B cell (primary cell): Measurements from ENCODE around the gene MRPL14. TPM values are rescaled to one million over a fixed set of nuclear protein-coding genes. Genes with fewer than 3 reads are reported as not detected.

Source experiments
- ATAC-seq: fragments of 200-7000 bp; cut with Tn5 transposase; one replicate; pipeline ENCODE4 v1.10.0; 2021; ENCODE audit warnings: low read depth, mild to moderate bottlenecking, moderate number of reproducible peaks, moderate library complexity
- CTCF ChIA-PET: fragments of 350-600 bp; sonication (Branson Sonifier 250); formaldehyde crosslinking; loops from one replicate; lab custom pipeline; 2021; ENCODE audit warnings: antibody characterized with exemption, inconsistent platforms; lab: Charles Lee
- POLR2A ChIA-PET: fragments of 350-600 bp; sonication (Branson Sonifier 250); formaldehyde crosslinking; loops from one replicate; lab custom pipeline; 2021; ENCODE audit warnings: antibody characterized with exemption; lab: Charles Lee
- DNase-seq: peaks from one replicate; pipeline ENCODE4 v3.0.0; 2013
- H2AFZ ChIP-seq: 2 replicates; pipeline ENCODE4 v1.6.1; 2012; ENCODE audit warnings: mild to moderate bottlenecking, low read depth, low read length; ENCODE audit not compliant: insufficient read depth, poor library complexity, severe bottlenecking
- H3K27ac ChIP-seq, 2 donors: 1 replicate in 1 of 2; 2 replicates in 1 of 2; pipeline ENCODE4 v1.5.1; 2012 to 2013; ENCODE audit warnings: low read length in 2 of 2, mild to moderate bottlenecking in 2 of 2, moderate library complexity in 1 of 2
- H3K27me3 ChIP-seq, 4 experiments: fragments of 200-600 bp in 1 of 4; sonication (generic) in 1 of 4; replicated peaks in 1 of 4; 1 replicate in 2 of 4; 2 replicates in 2 of 4; pipeline versions ENCODE4 v1.6.1 to v1.7.0; 2013 to 2016; ENCODE audit warnings: low read length in 3 of 4, mild to moderate bottlenecking in 2 of 4, mixed read lengths in 1 of 4, moderate library complexity in 1 of 4; ENCODE audit not compliant: insufficient read depth in 4 of 4, control insufficient read depth in 3 of 4; ENCODE audit errors: control extremely low read depth in 1 of 4
- H3K36me3 ChIP-seq, 2 experiments: replicated peaks in 1 of 2; 1 replicate in 1 of 2; 2 replicates in 1 of 2; pipeline versions ENCODE4 v1.6.1 to v1.7.1; 2013; ENCODE audit warnings: low read length in 1 of 2; ENCODE audit not compliant: insufficient read depth in 2 of 2, control insufficient read depth in 1 of 2; ENCODE audit errors: control extremely low read depth in 1 of 2, extremely low read depth in 1 of 2
- H3K4me1 ChIP-seq, 2 donors: fragments of 200-600 bp in 1 of 2; sonication (generic) in 1 of 2; 1 replicate in 1 of 2; 2 replicates in 1 of 2; pipeline versions ENCODE4 v1.5.1 to v1.6.1; 2013 to 2017; ENCODE audit warnings: low read length in 2 of 2; ENCODE audit not compliant: control insufficient read depth in 2 of 2, insufficient read depth in 2 of 2
- H3K4me2 ChIP-seq: replicated peaks from 2 replicates; pipeline ENCODE3; 2012; ENCODE audit warnings: mild to moderate bottlenecking, low read depth, low read length; ENCODE audit not compliant: poor library complexity, severe bottlenecking
- H3K4me3 ChIP-seq, 5 experiments: fragments of 200-600 bp in 1 of 5; sonication (generic) in 1 of 5; 1 replicate in 3 of 5; 2 replicates in 2 of 5; pipeline versions ENCODE4 v1.5.1 to v1.7.0; 2011 to 2016; ENCODE audit warnings: low read length in 4 of 5, mild to moderate bottlenecking in 4 of 5, low read depth in 2 of 5, control low read depth in 1 of 5, moderate library complexity in 1 of 5; ENCODE audit not compliant: insufficient read depth in 1 of 5; ENCODE audit errors: control extremely low read depth in 1 of 5, extremely low read depth in 1 of 5
- H3K79me2 ChIP-seq: fragments of 200-600 bp; sonication (generic); one replicate; pipeline ENCODE4 v1.6.0; 2016; ENCODE audit warnings: low read length; ENCODE audit not compliant: control insufficient read depth, insufficient read depth
- H3K9ac ChIP-seq: fragments of 200-600 bp; sonication (generic); 2 replicates; pipeline ENCODE4 v1.6.1; 2017; ENCODE audit warnings: mild to moderate bottlenecking, low read length, moderate library complexity
- H3K9me3 ChIP-seq, 3 donors: one replicate each; pipeline versions ENCODE4 v1.6.1 to v1.7.1; 2013; ENCODE audit warnings: low read length in 2 of 3; ENCODE audit not compliant: control insufficient read depth in 2 of 3, insufficient read depth in 1 of 3; ENCODE audit errors: control extremely low read depth in 1 of 3
- H4K20me1 ChIP-seq: 2 replicates; pipeline ENCODE4 v1.6.0; 2012; ENCODE audit warnings: mild to moderate bottlenecking, low read length; ENCODE audit not compliant: insufficient read depth, control insufficient read depth, poor library complexity, severe bottlenecking
- H3K27ac Mint-ChIP-seq: one replicate; pipeline ENCODE4 v1.8.0; 2021; ENCODE audit warnings: mixed read lengths
- H3K27me3 Mint-ChIP-seq: one replicate; pipeline ENCODE4 v1.8.0; 2021; ENCODE audit warnings: mixed read lengths
- H3K4me1 Mint-ChIP-seq: one replicate; pipeline ENCODE4 v1.8.0; 2021; ENCODE audit warnings: mixed read lengths
- H3K4me3 Mint-ChIP-seq: one replicate; pipeline ENCODE4 v1.8.0; 2021; ENCODE audit warnings: mixed read lengths
- H3K9me3 Mint-ChIP-seq: one replicate; pipeline ENCODE4 v1.8.0; 2022; ENCODE audit warnings: mixed read lengths; ENCODE audit not compliant: insufficient read depth
- EZH2 ChIP-seq: IDR thresholded peaks from 2 replicates; pipeline ENCODE4 v1.6.1; 2012; ENCODE audit warnings: borderline replicate concordance, low read depth, mild to moderate bottlenecking, moderate library complexity, low read length; ENCODE audit not compliant: insufficient read depth, poor library complexity, severe bottlenecking
- WGBS: methylation state at CpG from one replicate; pipeline ENCODE4 v1.1.5; 2013; ENCODE audit warnings: missing lambda C conversion rate; ENCODE audit not compliant: insufficient coverage; 5-methylcytosine and 5-hydroxymethylcytosine counted together
- intact Hi-C: fragments of 100-400 bp; cut with micrococcal nuclease; formaldehyde crosslinking; loops from one replicate; pipeline ENCODE4 v1.10.0; 2022
- polyA plus RNA-seq: library from polyadenylated mRNA; depleted of rRNA; stranded (reverse); fragments of >200 nt; gene quantifications from 2 replicates; pipeline ENCODE4 v1.2.3, GENCODE V29; 2012
- total RNA-seq, 2 donors: library from RNA; stranded (reverse); fragments of 120-200 nt in 1 of 2; gene quantifications; 1 replicate in 1 of 2; 2 replicates in 1 of 2; pipeline versions ENCODE4 v1.2.3 to v1.2.4, GENCODE V29; 2013 to 2022
- TF ChIP-seq, protein P1 (sequence below): fragments of 200-600 bp; IDR thresholded peaks from one replicate; pipeline ENCODE4 v1.8.0; 2022; ENCODE audit warnings: antibody characterized with exemption, mild to moderate bottlenecking

Gene MRPL14
- total and polyA plus RNA-seq, 2 donors (not counting 1 experiment from before 2014, with no cell fraction given) = 16.7 to 23.5 TPM

DNA sequence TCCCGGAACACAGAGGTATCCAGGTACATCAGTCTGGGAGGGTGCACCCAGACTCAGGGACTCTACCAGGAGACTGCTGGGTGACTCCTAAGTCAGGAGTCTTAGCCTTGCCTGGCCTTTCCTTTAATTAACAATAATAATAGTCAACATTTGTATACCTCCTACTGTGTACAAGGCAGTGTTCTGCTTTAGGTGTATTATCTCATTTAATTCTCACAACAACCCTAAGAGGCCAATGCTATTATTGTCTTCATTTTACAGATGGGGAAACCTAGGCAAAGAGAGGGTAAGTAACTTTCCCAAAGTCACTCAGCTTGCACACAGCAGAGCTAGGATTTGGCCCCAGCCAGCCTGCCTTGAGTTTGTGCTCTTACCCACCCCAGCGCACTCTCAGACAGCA lies 39.6 kb downstream of the MRPL14 start:
- intact Hi-C loops = no loop called here
- no peaks in the 10 kb centered on the region for H4K20me1 ChIP-seq
- 100% methylated on average over 2 of the region's 2 CpGs for WGBS
- Mint-ChIP-seq H3K27ac (no peak overlapping the region), H3K4me3 (no peak overlapping the region), H3K27me3 (no peaks in the 10 kb centered on the region), H3K4me1 (no peaks in the 10 kb centered on the region), H3K9me3 (no peaks in the 10 kb centered on the region)
- no peaks in the 10 kb centered on the region for H3K4me1 ChIP-seq
- H3K4me3 ChIP-seq = no peak overlapping the region
- ATAC-seq = no peak
- no peaks in the 10 kb centered on the region for H3K9me3 ChIP-seq
- no peak overlapping the region for H3K9ac ChIP-seq
- ChIA-PET POLR2A (no interaction called here), CTCF (interaction anchor here (0.9 kb wide), 1 partner anchor 64 kb away, joined by 3 read pairs; no protein-coding TSS in a partner anchor)
- no peak overlapping the region for H3K27ac ChIP-seq
- no peak for TF ChIP-seq EZH2
- TF ChIP-seq, protein P1, sequence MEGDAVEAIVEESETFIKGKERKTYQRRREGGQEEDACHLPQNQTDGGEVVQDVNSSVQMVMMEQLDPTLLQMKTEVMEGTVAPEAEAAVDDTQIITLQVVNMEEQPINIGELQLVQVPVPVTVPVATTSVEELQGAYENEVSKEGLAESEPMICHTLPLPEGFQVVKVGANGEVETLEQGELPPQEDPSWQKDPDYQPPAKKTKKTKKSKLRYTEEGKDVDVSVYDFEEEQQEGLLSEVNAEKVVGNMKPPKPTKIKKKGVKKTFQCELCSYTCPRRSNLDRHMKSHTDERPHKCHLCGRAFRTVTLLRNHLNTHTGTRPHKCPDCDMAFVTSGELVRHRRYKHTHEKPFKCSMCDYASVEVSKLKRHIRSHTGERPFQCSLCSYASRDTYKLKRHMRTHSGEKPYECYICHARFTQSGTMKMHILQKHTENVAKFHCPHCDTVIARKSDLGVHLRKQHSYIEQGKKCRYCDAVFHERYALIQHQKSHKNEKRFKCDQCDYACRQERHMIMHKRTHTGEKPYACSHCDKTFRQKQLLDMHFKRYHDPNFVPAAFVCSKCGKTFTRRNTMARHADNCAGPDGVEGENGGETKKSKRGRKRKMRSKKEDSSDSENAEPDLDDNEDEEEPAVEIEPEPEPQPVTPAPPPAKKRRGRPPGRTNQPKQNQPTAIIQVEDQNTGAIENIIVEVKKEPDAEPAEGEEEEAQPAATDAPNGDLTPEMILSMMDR = no peak
- no peaks in the 10 kb centered on the region for H3K79me2 ChIP-seq
- no peak overlapping the region for H2AFZ ChIP-seq
- DNase-seq = no peak
- H3K27me3 ChIP-seq = no peaks in the 10 kb centered on the region
- no peak overlapping the region for H3K4me2 ChIP-seq
- no peaks in the 10 kb centered on the region for H3K36me3 ChIP-seq

- Mint-ChIP-seq H3K9me3 (no peaks in the 10 kb centered on the region), H3K4me3 (no peak overlapping the region), H3K4me1 (no peaks in the 10 kb centered on the region), H3K27ac (no peak overlapping the region), H3K27me3 (no peaks in the 10 kb centered on the region)
- POLR2A ChIA-PET = no interaction called here
- DNase-seq = no peak
- Histone ChIP-seq H3K27me3 (no peaks in the 10 kb centered on the region), H4K20me1 (no peaks in the 10 kb centered on the region), H3K27ac (no peak overlapping the region), H3K4me1 (no peaks in the 10 kb centered on the region), H3K4me2 (no peak overlapping the region), H3K36me3 (no peaks in the 10 kb centered on the region), H3K9me3 (no peaks in the 10 kb centered on the region), H3K4me3 (no peak overlapping the region), H2AFZ (no peak overlapping the region), H3K9ac (no peak overlapping the region), H3K79me2 (no peaks in the 10 kb centered on the region)
- TF ChIP-seq EZH2 = no peak
- TF ChIP-seq, protein P1 = no peak
- intact Hi-C loops = no loop called here
- 82% methylated on average over 8 of the region's 9 CpGs for WGBS
- ATAC-seq = no peak
- CTCF ChIA-PET = interaction anchor here (0.9 to 1.2 kb wide), 2 partner anchors 10 to 64 kb away, joined by 3 to 4 read pairs; no protein-coding TSS in a partner anchor
These were observed 40.2 kb downstream of the MRPL14 start for GRCh38 chr6:44086931-44087574.
